SHP77 (cell line): Measurements from ENCODE around the gene ZRANB3.
"Not testable (repeated sequence)": the region's sequence is repeated elsewhere in the genome, so short reads cannot be mapped to it uniquely, and the experiment has no call there.

Source experiments
- DNase-seq, 2 experiments: peaks; one replicate each; lab custom pipeline; 2025; lab: John Stamatoyannopoulos, UW

Gene ZRANB3

DNA sequence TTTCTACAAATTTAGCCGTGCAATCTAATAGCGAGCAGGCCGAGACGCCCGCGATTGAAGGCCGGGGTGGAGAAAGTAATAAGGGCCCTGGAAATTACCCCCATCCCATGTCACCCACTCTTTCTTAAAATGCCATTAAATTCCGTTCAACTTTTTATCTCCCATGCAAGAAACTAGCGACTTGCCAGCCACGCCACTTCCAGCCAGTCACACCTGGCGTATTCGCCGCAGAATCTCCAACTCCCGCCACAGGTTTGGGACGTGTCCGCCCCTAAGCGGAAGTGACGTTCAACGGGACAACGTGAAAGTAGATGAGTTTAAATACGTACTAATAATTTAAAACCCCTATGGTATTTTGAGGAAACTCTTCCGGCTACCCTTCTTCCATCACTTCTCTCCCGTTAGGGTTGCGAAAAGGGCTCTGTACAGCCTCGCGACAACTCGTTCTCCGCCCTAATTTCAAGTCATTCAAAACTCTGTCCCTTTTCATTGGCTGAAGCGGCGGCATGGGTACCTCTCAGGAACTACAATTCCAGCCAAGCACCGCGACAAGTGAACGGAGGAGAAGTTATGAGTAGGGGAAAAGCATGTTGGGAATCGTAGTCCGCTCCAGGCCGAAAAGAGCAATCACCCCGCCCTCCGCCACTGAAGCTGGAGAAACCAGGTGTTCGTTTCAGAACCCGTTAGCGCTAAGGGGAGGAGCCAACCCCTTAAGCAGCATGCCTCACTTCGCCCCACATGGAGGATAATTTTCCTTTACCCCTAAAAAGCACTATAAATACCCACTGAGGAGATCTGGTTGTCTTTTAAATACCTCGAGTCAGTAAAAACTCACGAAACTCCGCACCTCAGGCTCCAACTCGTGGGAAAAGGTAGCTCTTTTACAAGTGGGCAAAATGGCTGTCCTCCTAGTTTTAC lies at the start of gene ZRANB3:
TSS of gene ZRANB3 (minus strand) at position 906 of the 918 bp plus-strand sequence.
- peak; percentile 87 to 89 for DNase-seq

DNA sequence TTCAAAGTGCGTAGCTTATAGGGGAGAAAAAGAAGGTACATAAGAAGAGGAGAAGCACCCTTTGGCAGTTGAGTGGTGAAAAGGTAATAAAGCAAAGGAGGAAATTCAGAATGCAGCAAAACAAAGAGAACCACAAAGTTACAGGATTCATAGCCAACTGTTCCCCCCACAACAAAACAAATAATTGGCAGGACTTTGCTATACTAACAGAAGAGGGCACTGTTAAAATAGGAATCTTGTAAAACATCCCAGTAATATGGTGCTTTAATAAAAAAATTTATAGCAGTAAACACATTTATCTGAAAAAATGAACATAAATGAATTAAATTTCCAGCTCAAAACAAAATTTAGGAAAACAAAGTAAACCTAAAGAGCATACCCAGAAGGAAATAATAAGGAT lies 42.6 kb upstream of the ZRANB3 start:
- no peak for DNase-seq

DNA sequence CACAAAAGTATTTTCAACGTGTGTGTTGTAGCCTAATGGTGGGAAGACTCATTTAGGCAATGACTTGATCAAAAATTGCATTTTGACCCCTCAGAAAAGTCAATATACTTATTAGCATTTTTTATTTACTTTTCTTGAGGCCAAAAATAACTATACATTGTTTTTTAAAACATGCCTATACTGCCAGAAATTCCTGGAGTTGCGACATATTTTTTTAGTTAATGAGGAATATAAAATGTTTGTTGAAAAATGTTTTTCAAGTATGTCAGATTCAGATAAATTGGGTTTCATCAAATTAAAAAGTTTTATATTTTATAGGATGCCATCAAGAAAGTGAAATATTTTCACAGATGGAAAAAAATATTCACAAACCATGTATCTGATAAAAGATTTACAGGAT lies 39.9 kb upstream of the ZRANB3 start:
- DNase-seq = no peak

DNA sequence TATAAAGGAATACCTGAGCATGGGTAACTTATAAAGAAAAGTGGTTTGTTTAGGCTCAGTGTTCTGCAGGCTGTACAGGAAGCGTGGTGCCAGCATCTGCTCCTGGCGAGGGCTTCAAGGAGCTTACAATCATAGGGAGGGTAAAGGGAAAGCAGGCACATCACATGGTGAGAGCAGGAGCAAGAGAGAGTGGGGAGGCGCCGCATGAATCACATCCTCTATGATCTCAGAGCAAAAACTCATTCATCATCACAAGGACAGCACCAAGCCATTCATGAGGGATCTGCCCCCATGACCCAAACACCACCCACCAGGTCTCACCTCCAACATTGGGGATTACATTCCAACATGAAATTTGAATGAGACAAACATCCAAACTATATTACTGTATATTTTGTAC lies 32.8 kb upstream of the ZRANB3 start:
- no peak for DNase-seq

DNA sequence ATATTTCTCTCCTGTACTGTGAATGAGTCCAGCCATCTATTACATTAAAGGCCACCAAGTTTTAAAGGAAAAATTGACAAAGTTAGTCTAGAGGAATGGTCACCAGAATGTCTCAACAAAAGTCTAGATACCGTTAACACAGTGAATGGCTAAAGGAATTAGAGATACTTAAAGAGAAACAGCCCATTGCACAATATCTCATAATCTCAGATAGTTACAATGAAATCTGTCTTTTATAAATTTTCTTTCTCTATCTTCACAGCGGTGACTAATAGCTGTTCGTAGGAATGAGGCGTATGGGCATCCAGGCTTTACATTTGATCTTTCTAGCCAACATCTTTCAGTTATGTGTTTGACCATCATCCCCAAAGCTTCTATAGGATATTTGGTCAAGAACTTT lies 30.9 kb upstream of the ZRANB3 start:
- DNase-seq = no peak

DNA sequence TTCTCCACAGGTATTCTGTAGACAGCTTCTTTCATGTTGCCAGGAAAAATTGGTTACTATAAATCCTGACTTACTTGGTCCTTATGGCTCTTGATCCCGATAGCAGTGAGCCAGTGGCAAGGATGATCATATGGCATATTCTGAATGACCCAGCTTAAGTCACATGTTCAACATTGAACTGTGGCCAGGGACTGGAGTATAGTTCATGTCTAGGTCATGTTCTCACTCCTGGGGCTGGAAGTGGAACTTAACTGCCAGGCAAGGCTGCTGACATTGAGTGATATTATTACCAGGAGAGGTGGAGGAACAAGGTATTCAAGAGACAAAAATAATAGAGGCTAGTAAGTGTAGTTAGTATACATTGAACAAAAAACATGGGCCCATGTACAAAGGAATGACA lies 26.5 kb upstream of the ZRANB3 start:
- DNase-seq = no peak

DNA sequence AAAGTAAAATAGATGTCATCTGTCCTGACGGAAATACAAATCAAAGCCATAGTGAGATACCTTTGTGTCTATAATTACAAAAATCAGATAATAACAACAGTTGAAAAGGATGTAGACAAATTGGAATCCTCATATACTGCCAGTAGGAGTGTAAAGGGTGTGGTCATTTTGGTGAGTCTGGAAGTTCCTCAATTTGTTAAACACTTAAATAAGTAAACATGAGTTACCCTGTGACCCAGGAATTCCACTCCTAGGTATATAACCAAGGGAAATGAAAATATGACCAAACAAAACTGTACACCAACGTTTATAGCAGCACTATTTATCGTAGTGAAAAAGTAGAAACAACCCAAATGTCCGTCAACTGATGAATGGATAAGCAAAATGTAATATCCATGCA lies 24.3 kb upstream of the ZRANB3 start:
- DNase-seq = no peak

DNA sequence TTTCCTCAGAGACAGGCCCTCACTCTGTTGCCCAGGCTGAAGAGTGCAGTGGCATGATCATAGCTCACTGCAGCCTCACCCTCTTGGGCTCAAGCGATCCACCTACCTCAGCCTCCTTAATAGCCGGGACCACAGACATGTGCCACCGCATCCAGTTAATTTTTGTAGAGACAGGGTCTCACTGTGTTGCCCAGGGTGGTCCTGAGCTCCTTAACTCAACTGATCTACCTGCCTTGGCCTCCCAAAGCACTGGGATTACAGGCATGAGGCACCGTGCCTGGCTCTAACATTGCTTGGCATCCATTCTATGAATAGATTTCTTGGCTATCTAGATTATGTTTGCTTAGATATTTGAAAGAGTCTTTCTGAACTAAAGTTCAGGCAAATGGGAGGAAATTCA lies 21.9 kb upstream of the ZRANB3 start:
- no peak for DNase-seq

DNA sequence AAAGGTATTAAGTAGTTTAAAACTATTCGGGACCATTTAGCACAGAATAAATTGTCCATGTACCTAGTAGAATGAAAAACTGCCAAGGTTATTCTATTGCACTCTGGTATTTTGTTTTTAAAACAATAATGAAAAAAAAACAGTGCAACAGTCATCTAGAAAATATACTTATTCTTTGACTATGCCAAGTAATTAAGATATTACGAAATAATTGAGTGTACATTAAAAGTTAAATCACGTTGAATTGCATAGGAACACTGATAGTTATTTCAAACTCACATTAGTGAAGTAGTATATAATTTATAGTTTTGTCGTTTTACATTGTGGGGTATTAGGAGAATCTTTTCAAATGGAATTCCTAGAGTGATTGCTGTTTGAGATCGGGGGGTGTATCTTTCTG lies 20.3 kb upstream of the ZRANB3 start:
- DNase-seq = no peak

DNA sequence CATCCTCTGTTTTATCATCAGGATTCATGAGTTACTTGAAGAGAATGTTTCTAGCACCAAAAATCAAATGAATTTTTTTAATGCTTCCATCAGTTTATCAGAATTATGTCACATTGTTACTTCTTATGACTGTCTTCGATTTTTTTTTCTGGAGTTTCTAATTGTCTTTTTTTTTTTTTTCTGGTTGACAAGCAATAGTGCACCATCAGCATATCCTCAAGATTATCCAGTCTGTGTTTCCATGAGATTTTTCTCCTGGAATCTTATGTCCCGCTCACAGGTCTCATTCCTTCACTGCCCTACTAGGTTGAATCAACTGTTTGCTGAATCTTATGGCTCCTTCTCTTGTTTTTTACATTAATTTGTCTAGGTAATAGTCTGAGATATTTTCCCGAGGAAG lies 16.3 kb upstream of the ZRANB3 start:
- no peak for DNase-seq

DNA sequence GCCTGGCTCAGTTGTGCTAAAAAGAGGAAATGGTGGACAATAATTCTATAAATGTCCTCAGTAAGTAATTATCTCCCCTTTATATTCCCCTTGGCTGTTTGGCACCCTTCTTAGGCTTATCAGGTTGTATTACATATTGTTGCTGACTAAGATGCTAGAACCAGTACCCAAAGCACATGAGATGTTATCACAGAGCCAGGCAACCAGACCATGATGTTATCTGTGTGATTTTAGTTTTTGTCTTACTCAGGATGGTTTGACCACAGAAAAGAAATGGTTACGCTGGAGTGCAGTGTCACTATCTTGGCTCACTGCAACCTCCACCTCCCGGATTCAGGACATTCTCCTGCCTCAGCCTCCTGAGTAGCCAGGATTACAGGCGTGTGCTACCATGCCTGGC lies 15.4 kb upstream of the ZRANB3 start:
- DNase-seq = no peak

DNA sequence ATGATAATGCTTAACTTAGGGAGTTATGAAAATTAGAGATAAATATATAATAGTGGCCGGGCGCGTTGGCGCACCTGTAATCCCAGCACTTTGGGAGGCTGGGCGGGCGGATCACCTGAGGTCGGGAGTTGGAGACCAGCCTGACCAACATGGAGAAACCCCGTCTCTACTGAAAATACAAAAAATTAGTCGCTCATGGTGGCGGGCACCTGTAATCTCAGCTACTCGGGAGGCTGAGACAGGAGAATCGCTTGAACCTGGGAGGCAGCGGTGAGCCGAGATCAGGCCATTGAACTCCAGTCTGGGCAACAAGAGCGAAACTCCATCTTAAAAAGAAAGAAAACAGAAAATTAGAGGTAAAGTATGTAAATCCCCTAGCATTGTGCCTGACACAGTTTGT lies 2.5 kb upstream of the ZRANB3 start:
- DNase-seq = not testable (repeated sequence)

DNA sequence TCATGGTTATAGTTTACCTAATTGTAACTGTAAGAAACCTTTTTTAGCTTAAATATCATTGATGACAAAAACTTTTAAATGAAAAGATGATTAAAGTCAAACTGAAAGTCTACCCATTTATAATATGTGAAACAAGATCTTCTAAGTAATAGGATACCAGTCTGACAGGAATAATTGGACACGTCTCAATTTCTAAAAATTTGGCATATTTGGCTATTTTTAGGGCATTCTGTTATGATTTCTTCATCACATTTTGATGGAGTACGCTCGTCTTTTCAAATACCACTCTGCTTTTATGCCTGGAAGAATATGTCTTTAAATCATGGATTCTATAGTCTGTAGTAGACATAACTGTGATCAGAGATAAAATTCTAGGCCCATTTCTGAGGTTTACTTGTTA lies 1.6 kb upstream of the ZRANB3 start:
- no peak for DNase-seq

DNA sequence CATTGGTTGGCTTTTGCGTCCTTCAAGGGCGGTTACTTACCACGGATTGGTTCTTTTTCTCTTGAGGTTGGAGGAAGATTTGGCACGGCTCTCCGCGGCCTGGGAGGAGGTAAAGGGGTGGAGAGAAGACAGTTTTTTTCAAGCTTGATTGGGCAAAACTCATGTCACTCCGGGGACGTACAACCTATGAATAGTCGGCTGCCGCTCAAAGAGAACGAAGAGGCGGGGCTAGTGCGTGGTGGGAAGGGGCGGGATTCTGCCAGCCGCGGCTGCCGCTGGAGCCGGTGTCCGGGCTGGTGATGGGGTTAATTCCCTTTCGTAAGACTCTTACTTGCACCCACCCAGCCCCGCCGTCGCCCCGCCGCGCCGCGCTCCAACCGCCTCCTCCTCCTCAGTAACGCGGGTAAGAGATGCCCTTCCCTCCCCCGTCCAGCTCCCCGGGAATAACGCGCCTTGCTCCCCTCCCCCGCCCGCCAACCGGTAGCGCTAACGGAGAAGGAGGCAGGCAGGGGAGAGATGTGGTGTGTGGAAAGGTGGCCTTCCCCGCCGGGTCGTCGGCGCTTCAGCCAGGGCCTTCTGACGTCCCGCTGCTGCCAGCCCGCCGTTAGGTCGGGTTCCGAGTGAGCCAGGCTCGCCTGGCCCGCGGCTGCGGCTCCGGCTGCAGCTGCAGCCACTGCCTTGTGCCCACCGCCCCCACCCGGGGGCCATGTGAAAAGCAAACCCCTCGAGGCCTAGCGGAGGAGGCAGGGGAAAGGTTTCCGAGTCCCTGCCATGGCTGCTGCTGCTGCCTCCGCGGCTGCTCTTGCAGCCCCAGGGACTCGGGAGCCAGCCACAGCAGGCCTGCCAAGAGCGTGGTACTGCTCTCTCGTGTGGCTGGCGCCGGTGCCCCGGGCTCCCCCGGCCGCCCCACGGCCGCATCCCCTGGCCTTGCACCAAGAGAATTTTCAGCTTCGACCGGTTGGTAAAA lies 496 bp upstream of the ZRANB3 start, which contains the start of gene R3HDM1:
TSS of gene R3HDM1 (plus strand) at position 254 of the 967 bp plus-strand sequence. CDS start 73,362 bp downstream, outside the sequence.
- peak; percentile 88 to 93 for DNase-seq

DNA sequence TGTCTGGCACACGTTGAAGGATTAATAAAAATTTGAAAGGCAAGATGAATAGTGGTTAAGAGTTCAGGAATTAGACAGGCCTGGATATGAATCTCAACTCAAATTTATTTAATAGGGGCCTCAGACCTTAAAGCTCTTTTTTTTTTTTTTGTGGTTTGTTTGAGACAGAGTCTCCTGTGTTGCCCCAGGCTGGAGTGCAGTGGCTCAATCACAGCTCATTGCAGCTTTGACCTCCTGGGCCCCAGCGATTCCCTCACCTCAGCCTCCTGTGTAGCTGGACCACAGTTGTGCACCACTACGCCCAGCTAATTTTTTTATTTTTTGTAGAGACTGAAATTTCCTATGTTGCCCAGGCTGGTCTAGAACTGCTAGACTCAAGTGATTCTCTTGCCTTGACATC lies 3.0 kb downstream of the ZRANB3 start:
- DNase-seq = no peak

DNA sequence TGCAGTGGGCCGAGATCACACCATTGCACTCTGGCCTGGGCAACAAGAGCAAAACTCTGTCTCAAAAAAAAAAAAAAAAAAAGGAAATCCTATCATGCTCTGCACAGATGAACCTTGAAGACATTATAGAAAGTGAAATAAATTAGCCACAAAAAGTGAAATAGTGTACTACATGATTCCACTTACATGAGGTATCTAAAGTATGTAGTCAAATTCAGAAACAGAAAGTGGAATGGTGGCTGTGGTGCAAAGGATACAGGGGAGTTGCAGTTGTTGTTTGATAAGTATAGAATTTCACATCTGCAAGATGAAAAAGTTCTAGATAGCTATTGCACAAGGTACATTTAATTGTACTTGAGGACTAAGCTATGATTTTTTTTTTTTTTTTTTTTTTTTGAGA lies 5.2 kb downstream of the ZRANB3 start:
- DNase-seq = no peak

DNA sequence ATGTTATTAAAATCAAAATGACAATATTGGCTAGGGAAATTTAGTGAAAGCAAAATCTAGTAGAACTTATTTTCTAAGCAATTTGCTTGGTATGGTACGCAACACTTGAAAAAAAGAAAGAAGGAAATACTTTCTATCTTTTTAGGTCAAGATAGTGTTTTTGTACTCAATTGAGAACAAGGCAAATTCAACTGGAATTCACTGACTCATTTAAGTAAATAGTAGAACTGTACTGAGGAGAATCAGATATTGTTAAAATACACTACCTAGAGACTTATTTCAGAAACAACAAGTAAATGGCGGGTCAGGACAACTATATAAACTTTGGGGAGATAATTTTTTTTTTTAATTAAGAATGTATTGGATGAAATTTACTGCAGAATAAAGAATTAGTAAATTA lies 18.9 kb downstream of the ZRANB3 start:
- DNase-seq = no peak

DNA sequence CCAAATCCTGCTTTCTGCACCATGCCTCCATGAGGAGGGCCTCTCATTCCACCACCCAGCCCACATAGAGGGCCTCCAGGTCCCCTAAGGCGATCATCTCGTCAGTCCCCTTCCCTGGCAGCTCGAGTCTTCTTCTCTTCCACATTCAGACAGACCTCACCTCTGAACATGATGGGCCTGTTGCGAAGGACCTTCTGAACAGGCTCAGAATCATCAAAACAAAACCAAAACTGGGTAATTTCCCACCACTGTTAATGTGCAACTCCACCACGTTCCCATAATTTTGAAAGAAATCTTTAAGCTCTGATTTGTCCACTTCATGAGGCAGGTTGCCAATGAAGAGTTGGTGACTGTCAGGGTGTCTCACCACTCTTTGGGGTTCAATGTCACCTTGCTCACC lies 20.4 kb downstream of the ZRANB3 start:
- DNase-seq = no peak

DNA sequence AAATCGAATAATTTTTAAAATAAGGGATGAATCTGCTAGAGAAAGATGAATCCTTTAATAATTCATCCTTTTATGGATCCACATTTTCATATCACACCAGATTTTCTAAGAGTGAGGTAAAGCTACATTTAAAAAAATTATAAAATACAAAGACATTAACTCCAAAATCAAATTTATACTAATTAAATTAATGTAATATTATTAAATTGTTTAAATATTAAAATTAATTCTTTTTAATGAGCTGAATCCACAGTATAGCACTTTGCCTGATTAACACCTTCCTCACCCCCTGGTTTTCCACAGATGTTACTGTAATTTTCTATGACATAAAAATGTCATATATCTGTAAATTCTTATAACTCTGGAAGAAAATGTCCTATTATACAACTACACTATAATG lies 26.2 kb downstream of the ZRANB3 start:
- no peak for DNase-seq

DNA sequence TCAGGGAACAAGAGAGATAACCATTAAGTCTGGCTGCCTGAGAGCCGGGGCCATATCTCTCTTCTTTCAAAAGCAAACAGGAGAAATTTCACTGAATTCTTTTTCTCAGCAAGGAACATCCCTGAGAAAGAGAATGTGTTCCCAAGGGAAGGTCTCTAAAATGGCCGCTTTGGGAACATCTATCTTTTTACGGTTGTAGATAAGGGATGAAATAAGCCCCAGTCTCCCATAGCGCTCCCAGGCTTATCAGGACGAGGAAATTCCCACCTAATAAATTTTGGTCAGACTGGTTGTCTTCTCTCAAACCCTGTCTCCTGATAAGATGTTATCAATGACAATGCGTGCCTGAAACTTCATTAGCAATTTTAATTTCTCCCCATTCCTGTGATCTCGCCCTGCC lies 32.4 kb downstream of the ZRANB3 start:
- not testable (repeated sequence) for DNase-seq

DNA sequence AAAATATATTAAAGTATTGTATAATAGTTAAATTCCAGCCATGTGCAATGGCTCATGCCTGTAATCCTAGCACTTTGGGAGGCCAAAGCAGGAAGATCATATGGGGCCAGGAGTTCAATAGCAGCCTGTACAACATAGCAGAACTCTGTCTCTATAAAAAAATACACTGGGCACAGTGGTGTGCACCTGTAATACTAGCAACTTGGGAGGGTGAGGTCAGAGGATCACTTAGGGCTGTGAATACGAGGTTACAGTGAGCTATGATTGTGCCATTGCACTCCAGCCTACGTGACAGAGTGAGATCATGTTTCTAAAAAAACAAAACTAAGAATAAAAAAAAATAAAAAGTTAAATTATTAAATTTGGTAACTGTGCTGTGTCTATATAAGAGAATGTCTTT lies 36.1 kb downstream of the ZRANB3 start:
- DNase-seq = no peak

DNA sequence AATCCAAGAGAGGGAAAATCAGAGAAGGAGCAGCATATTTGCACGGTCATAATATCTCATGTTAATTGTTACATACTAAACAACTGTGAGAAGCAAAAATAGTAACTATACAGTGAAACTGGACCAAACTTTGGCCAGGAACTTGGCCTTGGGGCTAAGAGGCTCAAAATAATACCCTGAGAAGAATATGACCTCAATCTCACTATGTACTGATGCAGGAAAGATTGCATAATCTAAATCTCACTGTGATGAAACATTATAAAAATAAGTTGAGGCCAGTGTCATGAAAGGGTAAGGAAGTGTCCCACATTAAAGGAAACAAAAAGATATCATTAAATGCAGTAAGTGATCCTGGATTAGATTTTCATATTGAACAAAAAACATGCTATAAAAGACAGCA lies 36.5 kb downstream of the ZRANB3 start:
- no peak for DNase-seq

DNA sequence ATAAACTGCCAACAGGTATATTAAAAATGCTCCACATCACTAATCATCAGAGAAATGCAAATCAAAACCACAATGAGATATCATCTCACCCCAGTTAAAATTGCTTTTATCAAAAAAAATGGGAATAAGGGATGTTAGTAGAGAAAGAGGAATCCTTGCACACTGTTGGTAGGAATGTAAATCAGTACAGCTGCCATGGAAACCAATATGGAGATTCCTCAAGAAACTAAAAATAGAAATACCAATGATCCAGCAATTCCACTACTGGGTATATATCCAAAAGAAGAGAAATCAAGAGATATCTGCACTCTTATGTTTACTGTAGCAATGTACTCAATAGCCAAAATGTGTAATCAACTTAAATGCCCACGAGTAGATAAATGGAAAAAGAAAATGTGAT lies 40.6 kb downstream of the ZRANB3 start:
- no peak for DNase-seq
